Loucy (cell line): ENCODE results near the gene SIGLEC10.

ENCODE experiments used
- H2AFZ ChIP-seq: fragments of 200-600 bp; sonication (generic); 2 replicates; pipeline ENCODE4 v1.6.0; 2016; ENCODE audit warnings: antibody characterized with exemption, mild to moderate bottlenecking, low read length, moderate library complexity
- H3F3A ChIP-seq: fragments of 200-600 bp; 2 replicates; pipeline ENCODE4 v1.6.0; 2016; ENCODE audit warnings: antibody characterized with exemption, low read depth, mild to moderate bottlenecking
- H3K27me3 ChIP-seq: fragments of 200-600 bp; sonication (generic); 2 replicates; pipeline ENCODE4 v1.6.1; 2014; ENCODE audit warnings: low read length, mild to moderate bottlenecking; ENCODE audit not compliant: insufficient read depth, poor library complexity, severe bottlenecking
- H3K36me3 ChIP-seq: fragments of 200-600 bp; sonication (generic); 2 replicates; pipeline ENCODE4 v1.6.1; 2016; ENCODE audit warnings: low read length; ENCODE audit not compliant: insufficient read depth
- H3K4me1 ChIP-seq: fragments of 200-600 bp; sonication (generic); 2 replicates; pipeline ENCODE4 v1.5.1; 2014; ENCODE audit warnings: low read length, mild to moderate bottlenecking; ENCODE audit not compliant: insufficient read depth, poor library complexity, severe bottlenecking
- H3K4me2 ChIP-seq: fragments of 200-600 bp; sonication (generic); 2 replicates; pipeline ENCODE4 v1.6.0; 2014; ENCODE audit warnings: antibody characterized with exemption, low read length, low read depth, mild to moderate bottlenecking; ENCODE audit not compliant: poor library complexity, severe bottlenecking
- H3K4me3 ChIP-seq: fragments of 200-600 bp; sonication (generic); 2 replicates; pipeline ENCODE4 v1.5.1; 2014; ENCODE audit warnings: low read length, mild to moderate bottlenecking, mixed read lengths; ENCODE audit not compliant: poor library complexity, severe bottlenecking
- H3K79me2 ChIP-seq: fragments of 200-600 bp; sonication (generic); 2 replicates; pipeline ENCODE4 v1.6.1; 2014; ENCODE audit warnings: low read length; ENCODE audit not compliant: insufficient read depth
- H3K9ac ChIP-seq: fragments of 200-600 bp; sonication (generic); 2 replicates; pipeline ENCODE4 v1.6.0; 2014; ENCODE audit warnings: mild to moderate bottlenecking, low read depth, low read length, moderate library complexity; ENCODE audit not compliant: poor library complexity, severe bottlenecking
- H3K9me2 ChIP-seq: fragments of 200-600 bp; sonication (generic); replicated peaks from 2 replicates; pipeline ENCODE4 v1.6.1; 2016; ENCODE audit warnings: low read depth, low read length, mixed read lengths
- H3K9me3 ChIP-seq: fragments of 200-600 bp; sonication (generic); 2 replicates; pipeline ENCODE4 v1.6.1; 2014; ENCODE audit warnings: mild to moderate bottlenecking, antibody characterized with exemption, low read length, low read depth; ENCODE audit not compliant: insufficient read depth
- H4K20me1 ChIP-seq: fragments of 200-600 bp; sonication (generic); 2 replicates; pipeline ENCODE4 v1.6.0; 2014; ENCODE audit warnings: antibody characterized with exemption, low read length, mild to moderate bottlenecking; ENCODE audit not compliant: insufficient read depth, poor library complexity, severe bottlenecking
- CTCF ChIP-seq: fragments of 200-600 bp; sonication (generic); conservative IDR thresholded peaks from 2 replicates; pipeline ENCODE4 v1.5.1; 2014; ENCODE audit warnings: mild to moderate bottlenecking, antibody characterized with exemption, low read length
- EZH2phosphoT487 ChIP-seq: fragments of 200-600 bp; IDR thresholded peaks from 2 replicates; pipeline ENCODE4 v1.6.1; 2018; ENCODE audit warnings: antibody characterized with exemption, mild to moderate bottlenecking, moderate library complexity, borderline replicate concordance

Gene SIGLEC10

GRCh38 chr19:51367565-51368365, 49.7 kb downstream of the SIGLEC10 start:
- Histone ChIP-seq H3K27me3 (no peaks in the 10 kb centered on the region), H4K20me1 (no peaks in the 10 kb centered on the region), H3K9ac (peak overlapping the region; percentile 94), H3K9me2 (no peaks in the 10 kb centered on the region), H3K4me2 (peak overlapping the region; percentile 89), H3K36me3 (no peaks in the 10 kb centered on the region), H3K9me3 (no peaks in the 10 kb centered on the region), H3K79me2 (peaks cover 69% of the 10 kb centered on the region), H2AFZ (peak overlapping the region; percentile 86), H3F3A (peaks cover 9% of the 10 kb centered on the region), H3K4me1 (peaks cover 59% of the 10 kb centered on the region), H3K4me3 (peak overlapping the region; percentile 99)
- TF ChIP-seq CTCF (no peak), EZH2phosphoT487 (no peak)

DNA sequence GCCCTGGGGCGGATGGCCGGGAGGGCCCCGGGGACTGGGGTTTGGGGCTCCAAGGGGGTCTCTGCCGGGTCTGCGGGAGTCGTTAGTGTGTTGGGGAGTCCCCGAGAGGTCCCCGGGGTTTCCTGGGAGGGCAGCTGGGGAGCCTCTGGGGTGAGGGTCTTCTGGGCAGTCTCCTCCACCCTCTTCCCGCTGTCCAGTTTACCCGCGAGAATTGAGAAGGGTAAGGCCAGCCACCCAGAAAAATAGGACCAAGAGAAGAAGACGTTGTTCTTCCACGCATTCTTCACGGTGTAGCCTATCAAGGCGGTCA, 50.2 kb downstream of the SIGLEC10 start:
- TF ChIP-seq EZH2phosphoT487 = no peak
- no peak for TF ChIP-seq CTCF
- Histone ChIP-seq H3K79me2 (peaks cover 69% of the 10 kb centered on the region), H3K4me3 (peak overlapping the region; percentile 99), H3K27me3 (no peaks in the 10 kb centered on the region), H3K36me3 (no peaks in the 10 kb centered on the region), H3K9me3 (no peaks in the 10 kb centered on the region), H3K4me2 (peak overlapping the region; percentile 77), H2AFZ (no peak overlapping the region), H3F3A (peaks cover 5% of the 10 kb centered on the region), H3K9ac (peak overlapping the region; percentile 94), H3K4me1 (peaks cover 62% of the 10 kb centered on the region), H3K9me2 (no peaks in the 10 kb centered on the region), H4K20me1 (no peaks in the 10 kb centered on the region)

GRCh38 chr19:51366389-51367254, 50.8 kb downstream of the SIGLEC10 start:
- H2AFZ ChIP-seq = 0 out of 2 replicates have a peak overlapping the region, but pooled peaks have one; percentile 17
- peaks cover 66% of the 10 kb centered on the region for H3K79me2 ChIP-seq
- peak overlapping the region; percentile 77 for H3K4me2 ChIP-seq
- no peaks in the 10 kb centered on the region for H3K9me2 ChIP-seq
- no peaks in the 10 kb centered on the region for H3K36me3 ChIP-seq
- peak overlapping the region; percentile 94 for H3K9ac ChIP-seq
- H3K4me3 ChIP-seq = peak overlapping the region; percentile 99
- H3K4me1 ChIP-seq = peaks cover 59% of the 10 kb centered on the region
- TF ChIP-seq CTCF (no peak), EZH2phosphoT487 (no peak)
- H3K9me3 ChIP-seq = no peaks in the 10 kb centered on the region
- no peaks in the 10 kb centered on the region; the same call in 1 of the 2 replicates for H3F3A ChIP-seq
- H3K27me3 ChIP-seq = no peaks in the 10 kb centered on the region
- no peaks in the 10 kb centered on the region for H4K20me1 ChIP-seq
